ENCODE measurements around the gene DPM3. TPM values are rescaled to one million over a fixed set of nuclear protein-coding genes. Genes with fewer than 3 reads are reported as not detected.

DPM3 gene, protein sequence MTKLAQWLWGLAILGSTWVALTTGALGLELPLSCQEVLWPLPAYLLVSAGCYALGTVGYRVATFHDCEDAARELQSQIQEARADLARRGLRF
- total RNA-seq, result 29.1 and 35.1 TPM in 2 replicates

DNA sequence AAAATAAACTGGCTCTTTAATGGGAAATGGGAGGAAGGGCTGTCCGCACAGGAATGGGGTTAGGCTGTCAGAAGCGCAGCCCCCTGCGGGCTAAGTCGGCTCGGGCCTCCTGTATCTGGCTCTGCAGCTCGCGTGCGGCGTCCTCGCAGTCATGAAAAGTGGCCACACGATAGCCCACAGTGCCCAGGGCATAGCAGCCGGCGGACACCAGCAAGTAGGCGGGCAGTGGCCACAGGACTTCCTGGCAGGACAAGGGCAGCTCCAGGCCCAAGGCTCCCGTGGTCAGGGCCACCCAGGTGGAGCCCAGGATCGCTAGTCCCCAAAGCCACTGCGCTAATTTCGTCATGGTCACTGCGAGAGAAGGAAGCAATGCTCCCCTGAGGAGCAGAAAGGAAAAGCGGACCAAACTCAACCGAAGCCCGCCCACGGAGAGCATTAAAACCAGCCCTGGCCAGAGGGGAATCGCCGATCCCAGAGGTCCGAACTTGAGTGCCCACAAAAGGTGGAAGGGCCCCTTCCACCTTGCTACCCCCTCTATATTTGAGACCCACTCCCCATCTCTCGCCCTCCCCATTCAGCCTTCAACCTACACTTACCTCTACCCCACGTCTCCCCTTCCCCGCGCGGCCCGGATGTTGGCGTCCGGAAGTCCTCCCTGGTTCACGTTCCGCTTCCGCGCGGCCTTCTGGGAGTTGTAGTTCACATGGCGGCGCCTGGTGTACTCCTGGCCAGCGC lies at the start of gene DPM3:
Gene DPM3, minus strand, starts transcription at position 637 of the 735 bp plus-strand sequence. Its CDS starts 291 bp downstream, at position 346.

DNA sequence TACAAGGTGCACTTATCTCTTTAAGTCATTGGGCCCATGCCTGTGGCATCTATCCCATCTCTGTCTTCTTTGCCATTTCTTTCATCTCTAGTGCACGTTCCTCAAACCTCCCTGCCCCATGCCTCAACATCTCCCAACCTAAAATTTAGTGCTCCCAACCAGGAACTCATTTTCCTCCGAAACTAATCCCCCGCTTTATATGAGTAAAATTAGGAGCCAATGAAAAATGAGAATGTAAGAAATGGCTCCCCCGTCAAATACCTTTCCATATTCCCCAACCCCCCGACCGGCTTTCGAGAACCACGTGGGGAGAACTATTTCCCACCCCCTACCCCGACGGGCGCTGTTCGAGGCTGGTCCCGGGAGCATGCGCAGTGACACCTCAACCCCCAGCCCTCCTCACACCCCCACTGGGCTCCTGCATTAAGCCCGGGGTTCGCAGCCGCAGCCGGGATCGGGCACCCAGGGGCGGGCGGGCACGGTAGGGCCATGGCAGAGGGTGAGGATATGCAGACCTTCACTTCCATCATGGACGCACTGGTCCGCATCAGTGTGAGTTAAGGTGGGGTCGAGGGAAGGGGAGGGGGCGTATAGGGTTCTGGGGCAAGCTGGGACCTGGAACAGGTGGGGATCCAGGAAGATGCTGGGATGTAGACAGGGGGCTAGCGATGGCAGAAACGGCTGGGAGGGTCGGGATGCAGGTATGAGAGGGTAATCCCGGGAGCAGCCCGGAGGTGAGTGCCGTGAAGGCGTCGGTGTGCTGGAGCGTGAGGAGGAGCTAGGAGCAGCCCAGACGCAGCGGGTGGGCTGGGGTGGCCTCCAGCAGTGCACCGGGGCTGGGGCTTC lies 33.4 kb upstream of the DPM3 start, which contains the start of gene TRIM46:
Gene TRIM46, plus strand, starts transcription at position 372 of the 846 bp plus-strand sequence. Its CDS starts 118 bp downstream, at position 490.

DNA sequence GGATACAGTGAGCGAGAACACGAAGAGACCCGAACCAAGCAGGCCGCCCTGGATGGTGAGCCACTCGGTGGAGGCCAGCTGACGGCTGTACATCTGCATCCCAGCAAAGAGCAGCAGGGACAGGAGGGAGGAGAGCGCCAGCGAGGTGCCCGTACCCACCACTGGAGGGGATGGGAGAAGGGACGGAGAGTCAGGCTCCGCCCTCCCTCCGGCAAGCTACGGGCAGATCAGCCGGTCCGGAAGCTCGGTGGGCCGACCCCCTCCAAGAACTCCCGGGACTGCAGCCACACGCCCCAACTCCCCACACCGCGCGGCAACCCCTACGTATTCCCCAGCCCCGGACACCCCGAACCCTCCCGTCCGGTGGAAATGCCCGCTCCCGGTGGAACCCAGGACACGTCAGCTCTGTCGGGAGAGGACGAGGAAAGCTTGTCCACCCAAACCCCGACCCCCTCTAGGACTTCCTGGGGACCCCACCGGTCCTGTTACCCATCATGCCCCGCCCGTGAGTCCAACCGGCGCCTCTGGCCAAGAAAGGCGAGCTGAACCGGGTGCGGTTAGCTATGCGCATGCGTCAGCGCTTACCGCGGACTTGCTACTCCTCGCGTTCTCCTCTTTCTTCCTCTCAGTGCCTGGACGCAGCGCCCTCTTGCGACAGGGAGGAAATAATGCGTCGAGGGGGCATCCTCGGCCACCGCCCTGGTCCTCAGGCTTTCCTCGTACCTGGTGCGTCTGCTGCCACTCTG lies 32.6 kb upstream of the DPM3 start, which contains the start of gene KRTCAP2:
Gene KRTCAP2, minus strand, starts transcription at position 573 of the 746 bp plus-strand sequence. Its CDS starts 80 bp downstream, at position 493.

DNA sequence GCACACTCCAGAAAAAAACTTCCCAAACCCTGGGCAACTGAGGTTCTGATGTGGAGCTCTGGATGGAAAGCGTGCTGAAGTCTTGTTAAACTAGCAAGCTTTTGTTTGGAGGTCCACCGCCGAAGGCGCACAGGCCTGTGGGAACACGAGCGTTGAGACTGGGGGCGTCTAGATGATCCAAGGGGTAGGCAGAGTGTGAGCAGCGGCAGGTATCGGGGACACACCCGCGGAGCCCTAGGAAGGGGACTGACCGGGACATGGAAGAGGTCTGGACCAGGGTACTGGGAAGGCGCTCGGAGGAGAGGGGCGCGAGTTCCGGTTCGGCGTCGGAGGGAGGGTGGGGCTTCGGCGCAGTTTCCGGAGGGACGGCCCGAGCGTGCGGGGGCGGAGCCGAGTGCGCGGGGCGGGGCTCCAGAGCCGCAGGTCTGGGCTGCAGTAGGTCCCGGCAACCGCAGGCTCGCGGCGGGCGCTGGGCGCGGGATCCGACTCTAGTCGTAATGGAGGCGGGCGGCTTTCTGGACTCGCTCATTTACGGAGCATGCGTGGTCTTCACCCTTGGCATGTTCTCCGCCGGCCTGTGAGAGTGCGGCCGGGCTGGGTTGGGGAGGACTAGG lies 4.8 kb downstream of the DPM3 start, which contains the start of gene SLC50A1:
Gene SLC50A1, plus strand, starts transcription at position 438 of the 614 bp plus-strand sequence. Its CDS starts 60 bp downstream, at position 498.

DNA sequence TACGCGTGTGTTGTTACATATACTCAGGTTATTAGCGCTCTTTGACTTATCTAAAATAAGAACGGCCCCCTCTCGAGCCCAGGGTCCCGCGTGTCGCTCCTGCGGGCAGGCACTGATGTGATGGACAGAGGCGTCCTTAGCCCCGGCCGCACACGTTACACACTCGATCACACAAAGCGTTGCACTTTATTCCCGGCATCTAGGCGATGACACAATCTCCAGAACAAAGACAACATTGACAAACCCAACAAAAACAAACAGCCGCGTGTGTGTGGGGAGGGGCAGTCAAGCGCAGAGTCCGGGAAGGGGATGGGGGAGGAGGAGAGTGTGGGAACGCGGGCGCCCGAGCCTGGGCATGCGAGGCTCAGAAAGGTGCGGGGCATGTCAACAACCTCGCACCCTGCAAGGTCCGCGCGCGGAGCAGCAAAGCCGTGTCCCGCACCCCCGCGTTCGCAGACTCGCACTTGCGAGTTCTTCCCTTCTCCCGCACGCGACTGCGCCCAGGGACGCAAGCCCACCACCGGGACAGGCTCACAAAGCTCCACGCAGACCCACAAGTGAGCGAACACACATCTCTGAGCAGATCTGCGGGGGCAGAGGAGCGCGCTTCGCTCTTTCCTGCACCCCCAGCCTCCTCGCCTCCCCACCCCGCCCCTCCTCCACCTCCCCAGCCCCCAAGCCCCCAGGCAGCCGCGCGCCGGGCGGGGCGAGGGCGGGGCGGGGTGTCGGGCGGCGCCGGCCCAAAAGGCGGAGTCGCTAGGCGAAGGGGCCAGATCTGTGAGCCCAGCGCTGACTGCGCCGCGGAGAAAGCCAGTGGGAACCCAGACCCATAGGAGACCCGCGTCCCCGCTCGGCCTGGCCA lies 13.0 kb downstream of the DPM3 start, which contains the start of gene EFNA1:
Gene EFNA1, plus strand, starts transcription at position 772 of the 862 bp plus-strand sequence. CDS start 102 bp downstream, outside the sequence.

Other genes with a start within 250 kb of the DPM3 start
- gene PMVK, start 203.8 kb downstream of the DPM3 start, total RNA-seq, result 8.8 and 13.7 TPM in 2 replicates
- 90.7 and 96.4 TPM in 2 replicates for gene PBXIP1, start 184.4 kb downstream of the DPM3 start, total RNA-seq
- gene PYGO2, start 178.7 kb downstream of the DPM3 start, total RNA-seq, result 4.9 and 5.0 TPM in 2 replicates
- 144 and 203 TPM in 2 replicates for gene SHC1, start 169.8 kb downstream of the DPM3 start, total RNA-seq
- 49.8 and 80.9 TPM in 2 replicates for gene CKS1B, start 165.8 kb downstream of the DPM3 start, total RNA-seq
- 23.7 and 28.6 TPM in 2 replicates for gene FLAD1, start 157.2 kb downstream of the DPM3 start, total RNA-seq
- gene LENEP, start 146.9 kb downstream of the DPM3 start, total RNA-seq, result 0.18 TPM in 1 of 2 replicates, not detected in the other
- 10.1 and 15.6 TPM in 2 replicates for gene ZBTB7B, start 137.7 kb downstream of the DPM3 start, total RNA-seq
- 0.09 TPM in 1 of 2 replicates, not detected in the other for gene DCST2, start 106.8 kb downstream of the DPM3 start, total RNA-seq
- gene DCST1, start 106.7 kb downstream of the DPM3 start, total RNA-seq, result not detected in 2 replicates
- gene ADAM15, start 89.2 kb downstream of the DPM3 start, total RNA-seq, result 279 and 339 TPM in 2 replicates
- gene EFNA4, start 76.8 kb downstream of the DPM3 start, total RNA-seq, result 8.7 and 11.3 TPM in 2 replicates
- 1.0 and 1.6 TPM in 2 replicates for gene EFNA3, start 61.7 kb downstream of the DPM3 start, total RNA-seq
- 62.8 and 82.9 TPM in 2 replicates for gene EFNA1, start 12.7 kb downstream of the DPM3 start, total RNA-seq
- gene SLC50A1, start 4.7 kb downstream of the DPM3 start, total RNA-seq, result 20.9 and 25.9 TPM in 2 replicates
- gene KRTCAP2, start 32.8 kb upstream of the DPM3 start, total RNA-seq, result 96.6 and 105 TPM in 2 replicates
- 4.9 and 5.9 TPM in 2 replicates for gene TRIM46, start 33.3 kb upstream of the DPM3 start, total RNA-seq
- 12.9 and 13.5 TPM in 2 replicates for gene THBS3, start 67.4 kb upstream of the DPM3 start, total RNA-seq
- 37.1 and 45.6 TPM in 2 replicates for gene MTX1, start 68.2 kb upstream of the DPM3 start, total RNA-seq
- 2.8 and 5.6 TPM in 2 replicates for gene ENTREP3, start 115.0 kb upstream of the DPM3 start, total RNA-seq
- gene SCAMP3, start 121.8 kb upstream of the DPM3 start, total RNA-seq, result 24.5 and 26.4 TPM in 2 replicates
- 20.2 and 29.8 TPM in 2 replicates for gene CLK2, start 133.0 kb upstream of the DPM3 start, total RNA-seq
- 0.56 and 0.90 TPM in 2 replicates for gene HCN3, start 136.9 kb upstream of the DPM3 start, total RNA-seq
- gene PKLR, start 160.9 kb upstream of the DPM3 start, total RNA-seq, result under 0.01 TPM in 1 of 2 replicates, not detected in the other
- 151 and 294 TPM in 2 replicates for gene FDPS, start 168.3 kb upstream of the DPM3 start, total RNA-seq
- gene RUSC1, start 180.4 kb upstream of the DPM3 start, total RNA-seq, result 8.5 and 10.1 TPM in 2 replicates

Data from endothelial cell of coronary artery (primary cell).